Left cardiac atrium (tissue), 4 donors: Measurements from ENCODE around the gene PLEKHA7. TPM values are rescaled to one million over a fixed set of nuclear protein-coding genes. Genes with fewer than 3 reads are reported as not detected.
"Not testable (repeated sequence)": the region's sequence is repeated elsewhere in the genome, so short reads cannot be mapped to it uniquely, and the experiment has no call there.

ENCODE experiments used
- ATAC-seq, 2 donors: fragments of 200-7000 bp; cut with Tn5 transposase; one replicate each; pipeline ENCODE4 v1.9.1; 2020; ENCODE audit warnings: mild to moderate bottlenecking in 2 of 2, moderate library complexity in 2 of 2
- DNase-seq: peaks from one replicate; pipeline ENCODE4 v3.0.0-alpha.2; 2020
- intact Hi-C, 2 donors: fragments of 100-400 bp; cut with DNase I; formaldehyde crosslinking; loops; one replicate each; pipeline versions ENCODE4 v1.14.1 to v1.15.1; 2022 to 2023
- total RNA-seq, 2 donors: library from RNA; stranded (reverse); fragmentation: NEBNext Ultra II Directional; extraction: Animal tissue kit (Norgen Biotek cat#: 25700); gene quantifications; one replicate each; pipeline ENCODE4 v1.2.1, GENCODE V29; 2021
- donor health status: DM: no; HTN: yes; CAD: no.
- donor health status: DM: no; HTN: yes; CAD: no; lungs with severe emphysema.
- donor health status: DM: yes; HTN: yes; CAD: no.
- donor health status: Dilated cardiomyopathy.

The PLEKHA7 gene
- total RNA-seq, 2 donors from 2014 or later = 23.6 to 31.1 TPM

DNA sequence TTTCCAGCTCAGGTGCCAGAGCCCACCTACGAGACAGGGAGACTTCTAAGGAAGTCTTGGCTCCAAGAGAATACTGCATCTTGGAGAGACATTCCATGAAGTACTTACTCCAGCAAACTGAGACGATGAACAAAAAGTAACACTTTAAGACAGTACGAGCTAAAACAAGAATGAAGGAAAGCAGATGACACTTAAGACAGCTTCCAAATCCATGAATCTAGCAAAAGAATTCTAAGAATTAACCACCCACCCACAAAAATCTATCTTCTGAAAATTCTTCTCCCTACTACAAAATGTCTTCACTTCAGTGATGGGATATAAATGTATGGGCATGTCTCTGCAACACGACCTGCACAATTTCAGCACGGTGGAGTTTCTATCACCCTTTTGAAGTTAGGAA lies 142.8 kb downstream of the PLEKHA7 start:
- intact Hi-C loops = no loop called here

DNA sequence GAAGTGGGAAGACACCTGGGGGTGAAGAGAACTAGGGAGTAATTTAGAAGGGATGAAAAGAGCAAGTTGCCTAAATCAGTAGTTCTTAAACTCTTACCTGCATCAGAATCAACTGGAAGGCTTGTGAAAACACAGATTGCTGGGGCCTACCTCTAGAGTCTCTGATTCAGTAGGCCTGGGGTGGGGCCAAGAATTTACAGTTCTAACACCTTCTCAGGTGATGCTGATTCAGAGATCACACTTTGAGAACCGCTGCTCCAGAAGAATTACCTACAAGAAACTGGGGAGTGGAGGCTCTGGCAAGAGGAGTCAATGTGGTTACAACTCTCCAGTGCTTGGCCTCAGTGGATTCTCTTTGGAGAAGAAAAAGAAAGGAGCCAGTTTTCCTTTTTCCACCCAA lies 147.1 kb downstream of the PLEKHA7 start:
- intact Hi-C loops = no loop called here
- DNase-seq (no peak), ATAC-seq (no peak)

More for the DNA sequence above, 142.8 kb downstream of the PLEKHA7 start:
- DNase-seq (no peak), ATAC-seq (no peak)

DNA sequence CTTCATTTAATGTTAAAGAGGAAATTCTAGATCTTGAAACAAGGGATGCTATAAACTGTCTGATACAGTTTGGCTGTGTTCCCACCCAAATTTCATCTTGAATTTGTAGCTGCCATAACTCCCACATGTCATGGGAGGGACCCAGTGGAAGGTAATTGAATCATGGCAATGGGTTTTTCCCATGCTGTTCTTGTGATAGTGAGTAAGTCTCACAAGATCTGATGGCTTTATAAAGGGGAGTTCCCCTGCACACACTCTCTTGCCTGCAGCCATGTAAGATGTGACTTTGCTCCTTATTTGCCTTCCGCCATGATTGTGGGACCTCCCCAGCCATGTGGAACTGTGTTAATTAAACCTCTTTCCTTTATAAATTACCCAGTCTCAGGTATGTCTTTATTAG lies 149.8 kb downstream of the PLEKHA7 start:
- ATAC-seq, intact Hi-C loops, DNase-seq: not testable (repeated sequence)

GRCh38 chr11:16863389-16863788 lies 150.8 kb downstream of the PLEKHA7 start:
- intact Hi-C loops = no loop called here
- ATAC-seq = peak; percentile 16 to 88
- peak; percentile 26 for DNase-seq

DNA sequence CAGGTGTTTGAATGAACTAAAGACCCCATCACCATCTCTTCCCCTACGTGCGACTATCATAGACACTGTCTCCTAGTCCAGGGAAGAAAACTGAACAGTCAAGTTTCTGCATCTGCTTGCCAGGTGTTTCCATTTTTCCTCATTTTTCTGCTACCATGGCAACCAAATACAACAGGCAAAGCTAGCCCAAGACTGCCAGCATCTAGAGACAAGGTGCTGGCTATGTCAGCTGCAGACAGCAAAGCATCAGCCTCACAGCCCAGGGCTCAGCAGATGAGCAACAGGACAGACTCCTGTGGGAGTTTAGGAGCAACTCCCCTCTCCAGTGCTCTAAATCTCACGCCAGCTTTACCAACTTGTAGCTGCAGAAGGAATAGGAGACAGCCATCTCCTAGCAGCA lies 151.5 kb downstream of the PLEKHA7 start:
- ATAC-seq (peak in 1 of 2 donors; percentile 53), DNase-seq (no peak)
- intact Hi-C loops = no loop called here

GRCh38 chr11:16861862-16862261 lies 152.4 kb downstream of the PLEKHA7 start:
- intact Hi-C loops = no loop called here
- ATAC-seq (no peak), DNase-seq (no peak)

- intact Hi-C loops = no loop called here
- ATAC-seq = no peak
- DNase-seq = no peak
Measured at GRCh38 chr11:16860617-16861016, 153.6 kb downstream of the PLEKHA7 start.

GRCh38 chr11:16859651-16860050 lies 154.6 kb downstream of the PLEKHA7 start:
- no peak for DNase-seq
- intact Hi-C loops = no loop called here
- ATAC-seq = no peak

DNA sequence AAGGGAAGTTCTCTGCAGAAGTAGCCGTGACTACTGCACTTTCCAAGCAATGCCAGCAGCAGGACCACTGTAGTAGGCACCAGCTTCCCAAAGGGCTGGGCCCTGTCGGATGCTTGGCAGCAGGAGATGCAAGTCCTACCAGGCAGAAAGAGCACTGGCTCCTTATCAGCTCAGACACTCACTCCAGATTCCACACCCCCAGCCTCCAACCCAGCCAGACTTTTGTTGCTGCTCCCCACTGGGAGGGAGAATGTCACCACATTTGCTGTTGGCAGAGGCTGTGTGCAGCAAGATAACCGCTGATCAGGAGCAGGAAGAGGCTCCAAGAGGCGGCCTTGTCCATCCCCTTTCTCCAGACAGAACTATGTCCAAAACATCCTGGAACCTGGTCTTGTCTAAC lies 157.0 kb downstream of the PLEKHA7 start:
- intact Hi-C loops = no loop called here
- DNase-seq (peak; percentile 63), ATAC-seq (peak; percentile 76 to 80)

GRCh38 chr11:16856022-16856471 lies 158.2 kb downstream of the PLEKHA7 start:
- intact Hi-C loops = no loop called here
- DNase-seq (peak; percentile 56), ATAC-seq (peak; percentile 82 to 92)

GRCh38 chr11:16854979-16855378 lies 159.2 kb downstream of the PLEKHA7 start:
- intact Hi-C loops = loop anchor here in 1 of 2 donors (5.0 kb wide), 1 partner anchor 87 kb away; no protein-coding TSS in a partner anchor
- ATAC-seq (no peak), DNase-seq (no peak)

- intact Hi-C loops = loop anchor here in 1 of 2 donors (5.0 kb wide), 1 partner anchor 88 kb away; no protein-coding TSS in a partner anchor
- ATAC-seq (peak; percentile 20 to 45), DNase-seq (no peak)
Measured at GRCh38 chr11:16853859-16854258, 160.4 kb downstream of the PLEKHA7 start.

- intact Hi-C loops = loop anchor here in 1 of 2 donors (5.0 kb wide), 1 partner anchor 89 kb away; no protein-coding TSS in a partner anchor
- ATAC-seq (no peak), DNase-seq (no peak)
Measured at GRCh38 chr11:16853266-16853665, 160.9 kb downstream of the PLEKHA7 start.

DNA sequence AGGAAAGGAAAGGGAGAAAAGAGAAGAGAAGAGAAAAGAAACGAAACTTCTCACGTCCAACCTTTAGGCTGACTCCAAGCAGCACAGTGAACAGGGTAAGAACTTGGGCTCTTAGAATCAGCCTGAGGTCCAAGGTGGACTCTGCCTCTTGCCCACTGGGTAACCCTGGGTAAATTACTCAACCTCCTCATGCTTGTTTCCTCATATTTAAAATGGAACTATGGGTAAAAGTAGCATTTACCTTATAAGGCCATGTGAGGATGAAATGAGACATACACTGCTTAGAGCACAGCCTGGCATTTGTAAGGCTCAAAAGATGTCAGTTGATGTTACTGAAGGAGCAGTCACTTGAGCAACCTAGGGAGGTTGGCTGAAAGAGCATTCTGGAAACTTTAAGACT lies 167.9 kb downstream of the PLEKHA7 start:
- intact Hi-C loops = no loop called here
- DNase-seq = no peak
- no peak for ATAC-seq

GRCh38 chr11:16844268-16844771 lies 169.9 kb downstream of the PLEKHA7 start:
- DNase-seq (no peak), ATAC-seq (no peak)
- intact Hi-C loops = no loop called here

DNA sequence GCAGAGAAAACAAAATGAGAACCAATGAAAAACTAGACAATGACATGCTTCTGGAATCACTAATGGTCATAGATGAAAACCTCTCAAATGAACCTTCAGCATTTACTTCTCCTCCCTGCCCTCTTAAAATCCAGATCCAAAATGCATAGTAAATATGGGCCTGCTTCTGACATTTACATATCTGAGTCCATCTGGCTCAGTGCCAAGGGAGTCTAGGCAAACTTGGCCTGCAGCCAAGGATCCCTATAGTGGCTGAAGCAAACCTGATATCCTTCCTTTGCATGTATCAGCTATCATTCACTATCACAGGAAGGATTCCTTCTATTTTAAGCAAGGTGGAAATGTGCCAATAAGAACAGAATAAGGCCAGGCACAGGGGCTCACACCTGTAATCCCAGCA lies 170.9 kb downstream of the PLEKHA7 start:
- ATAC-seq = no peak
- intact Hi-C loops = no loop called here
- DNase-seq = no peak

DNA sequence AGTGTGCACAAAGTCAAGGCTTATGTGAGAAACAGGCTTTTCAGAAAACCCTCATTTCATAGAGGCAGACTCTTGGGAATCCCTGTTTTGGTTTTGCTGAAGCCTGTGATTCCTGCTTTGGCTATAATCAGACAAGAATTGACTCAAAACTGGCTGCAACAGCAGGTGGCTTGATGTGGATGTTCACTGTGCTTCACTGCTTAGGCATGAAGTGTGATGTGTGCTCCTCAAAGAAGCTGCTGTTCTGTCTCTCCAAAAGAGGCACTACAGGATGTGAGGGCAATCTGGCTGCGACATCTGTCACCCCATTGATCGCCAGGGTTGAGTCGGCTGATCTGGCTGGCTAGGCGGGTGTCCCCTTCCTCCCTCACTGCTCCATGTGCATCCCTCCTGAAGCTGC lies 172.2 kb downstream of the PLEKHA7 start:
- ATAC-seq = no peak
- intact Hi-C loops = no loop called here
- DNase-seq = no peak

- intact Hi-C loops = no loop called here
- no peak for DNase-seq
- no peak for ATAC-seq
Measured at GRCh38 chr11:16841481-16841880, 172.7 kb downstream of the PLEKHA7 start.

DNA sequence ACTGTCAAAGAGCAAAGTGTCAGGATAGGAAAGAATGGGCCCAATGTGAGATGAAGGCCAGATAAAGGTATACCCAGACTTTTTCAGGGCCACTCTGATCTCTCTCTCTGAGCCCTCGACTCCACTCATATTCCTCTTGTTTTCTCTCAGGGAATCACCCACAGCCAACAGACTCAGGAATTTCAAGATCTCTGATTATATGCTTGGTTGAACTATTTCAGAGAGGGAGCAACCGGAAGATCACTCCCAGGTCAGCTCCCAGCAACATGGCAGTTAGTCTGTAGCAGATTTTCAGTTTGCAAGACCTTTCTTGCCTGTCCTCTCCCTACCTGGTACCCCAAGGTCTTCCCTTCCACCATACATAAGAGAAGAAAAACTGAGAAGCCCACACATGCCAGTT lies 173.3 kb downstream of the PLEKHA7 start:
- intact Hi-C loops = no loop called here
- no peak for ATAC-seq
- no peak for DNase-seq

GRCh38 chr11:16839821-16840220 lies 174.4 kb downstream of the PLEKHA7 start:
- intact Hi-C loops = no loop called here
- no peak for DNase-seq
- ATAC-seq = no peak

DNA sequence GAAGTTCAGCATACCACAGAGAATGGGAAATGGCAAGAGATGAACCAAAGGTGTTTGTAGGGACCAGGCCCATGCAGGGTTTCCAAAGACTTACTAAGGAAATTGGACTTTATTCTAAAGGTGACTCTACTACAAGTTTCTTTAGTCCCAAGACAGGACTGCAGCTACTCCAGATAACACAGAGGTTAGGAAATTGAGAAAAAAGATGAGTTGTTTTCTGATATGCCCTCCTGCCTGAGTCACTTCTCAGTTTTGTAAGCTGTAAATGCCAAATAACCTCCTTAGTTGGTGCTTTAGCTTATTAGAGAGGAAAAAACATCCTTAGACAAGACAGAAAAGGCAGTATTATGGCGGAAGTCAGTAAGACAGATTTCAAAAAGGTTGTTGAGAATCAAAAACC lies 179.8 kb downstream of the PLEKHA7 start:
- no peak for DNase-seq
- intact Hi-C loops = no loop called here
- ATAC-seq = no peak

DNA sequence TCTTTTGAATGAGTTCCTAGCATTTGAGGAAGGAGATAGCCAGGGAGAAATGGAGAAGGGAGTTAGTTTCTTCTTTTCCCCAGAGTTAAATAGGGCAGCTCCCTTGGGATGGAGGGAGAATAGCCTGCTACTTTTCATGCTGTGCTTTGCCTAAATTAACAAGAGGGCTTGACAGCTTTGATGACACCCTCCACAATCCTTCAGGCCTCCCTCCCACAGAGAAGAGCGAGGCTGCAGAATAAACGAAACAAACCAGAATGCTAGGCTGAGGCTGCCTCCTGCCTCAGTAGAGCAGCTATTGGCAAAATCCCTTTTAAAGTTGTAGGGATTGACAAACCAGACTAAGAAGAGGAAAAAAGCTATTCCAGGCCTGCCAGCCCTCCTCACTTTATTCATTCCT lies 181.2 kb downstream of the PLEKHA7 start:
- intact Hi-C loops = no loop called here
- ATAC-seq = no peak

More for the DNA sequence above, 181.2 kb downstream of the PLEKHA7 start:
- DNase-seq = no peak
